ENCODE results near the gene P2RY14.

P2RY14 gene

GRCh38 chr3:151300539-151300938 lies 22.2 kb upstream of the P2RY14 start:
- DNase-seq: no peak

GRCh38 chr3:151299006-151299405 lies 20.7 kb upstream of the P2RY14 start:
- DNase-seq: peak; percentile 72

- no peak for DNase-seq
Observed at GRCh38 chr3:151297429-151297828, 19.1 kb upstream of the P2RY14 start.

GRCh38 chr3:151296226-151296625 lies 17.9 kb upstream of the P2RY14 start:
- DNase-seq: no peak

- DNase-seq: no peak
Observed at GRCh38 chr3:151293127-151293526, 14.8 kb upstream of the P2RY14 start.

GRCh38 chr3:151290673-151291072 lies 12.3 kb upstream of the P2RY14 start:
- peak; percentile 4 for DNase-seq

- DNase-seq: no peak
Observed at GRCh38 chr3:151289445-151289844, 11.1 kb upstream of the P2RY14 start.

GRCh38 chr3:151285940-151286339 lies 7.6 kb upstream of the P2RY14 start:
- DNase-seq: no peak

- peak; percentile 2 for DNase-seq
Observed at GRCh38 chr3:151283907-151284461, 5.6 kb upstream of the P2RY14 start.

GRCh38 chr3:151283387-151283786 lies 5.0 kb upstream of the P2RY14 start:
- DNase-seq: no peak

GRCh38 chr3:151282921-151283320 lies 4.6 kb upstream of the P2RY14 start:
- peak; percentile 51 for DNase-seq

- no peak for DNase-seq
Observed at GRCh38 chr3:151281671-151282324, 3.5 kb upstream of the P2RY14 start.

- DNase-seq: peak; percentile 11
Observed at GRCh38 chr3:151276687-151277042, 1.7 kb downstream of the P2RY14 start.

- DNase-seq: peak; percentile 62
Observed at GRCh38 chr3:151276038-151276686, 2.2 kb downstream of the P2RY14 start.

GRCh38 chr3:151275091-151275490 lies 3.3 kb downstream of the P2RY14 start:
- peak; percentile 71 for DNase-seq

GRCh38 chr3:151269631-151270030 lies 8.7 kb downstream of the P2RY14 start:
- no peak for DNase-seq

GRCh38 chr3:151268267-151269235 lies 9.8 kb downstream of the P2RY14 start:
- DNase-seq: no peak

- no peak for DNase-seq
Observed at GRCh38 chr3:151267066-151267465, 11.3 kb downstream of the P2RY14 start.

GRCh38 chr3:151265866-151266265 lies 12.5 kb downstream of the P2RY14 start:
- DNase-seq: peak; percentile 2

- no peak for DNase-seq
Observed at GRCh38 chr3:151265166-151265565, 13.2 kb downstream of the P2RY14 start.

GRCh38 chr3:151264605-151265004 lies 13.7 kb downstream of the P2RY14 start:
- DNase-seq: no peak

GRCh38 chr3:151262871-151263525 lies 15.3 kb downstream of the P2RY14 start:
- DNase-seq: no peak

GRCh38 chr3:151259664-151260063 lies 18.7 kb downstream of the P2RY14 start:
- no peak for DNase-seq

Measured in NCI-H69 (cell line).